HG02571 (cell line): ENCODE measurements around the gene TMCO4.
A peak's percentile ranks its signal among the peaks of the same experiment; 100 is the strongest.
"Not testable (repeated sequence)": the region's sequence is repeated elsewhere in the genome, so short reads cannot be mapped to it uniquely, and the experiment has no call there.

Experiments used
- ATAC-seq: cut with Tn5 transposase; IDR thresholded peaks from one replicate; pipeline ENCODE4 v1.9.1; 2021; ENCODE audit warnings: mild to moderate bottlenecking, moderate library complexity; ENCODE audit not compliant: unreplicated experiment

TMCO4 gene

DNA sequence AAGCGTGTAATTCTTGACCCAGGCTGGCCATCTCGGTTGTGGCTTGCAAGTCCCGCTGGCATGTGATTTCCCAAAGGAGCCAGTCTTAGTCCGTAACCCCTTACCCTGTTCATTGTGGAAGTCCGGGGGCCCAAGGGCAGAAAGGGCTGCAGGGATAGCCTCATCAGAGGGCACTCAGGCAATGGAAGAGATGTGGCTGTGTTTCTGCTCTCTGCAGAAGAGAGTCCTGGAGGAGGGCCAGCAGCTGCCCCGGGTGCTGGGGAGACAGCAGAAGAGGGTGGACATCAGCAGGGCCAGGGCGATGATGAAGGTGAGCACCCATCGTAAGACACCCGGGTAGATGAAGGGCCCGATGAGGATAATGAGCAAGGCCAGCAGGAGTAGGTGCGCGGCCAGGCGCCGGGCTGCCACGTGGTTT is 14.5 kb upstream of the TMCO4 start:
- no peak for ATAC-seq

DNA sequence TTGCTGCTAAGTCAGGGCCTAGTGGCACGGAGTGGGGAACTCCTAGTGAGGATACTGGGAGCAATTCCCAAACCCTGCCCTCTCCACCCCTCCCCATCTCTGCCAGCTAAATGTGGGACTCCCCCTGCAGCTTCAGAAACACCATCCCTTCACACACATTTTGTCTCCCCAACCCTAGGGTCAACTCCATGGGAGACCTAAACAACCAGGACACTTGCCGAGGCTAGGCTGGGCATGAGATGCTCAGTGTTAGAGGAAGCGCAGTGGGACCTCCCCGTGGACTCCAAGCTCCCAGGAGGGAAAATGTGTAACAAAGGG is 13.9 kb upstream of the TMCO4 start:
- no peak for ATAC-seq

DNA sequence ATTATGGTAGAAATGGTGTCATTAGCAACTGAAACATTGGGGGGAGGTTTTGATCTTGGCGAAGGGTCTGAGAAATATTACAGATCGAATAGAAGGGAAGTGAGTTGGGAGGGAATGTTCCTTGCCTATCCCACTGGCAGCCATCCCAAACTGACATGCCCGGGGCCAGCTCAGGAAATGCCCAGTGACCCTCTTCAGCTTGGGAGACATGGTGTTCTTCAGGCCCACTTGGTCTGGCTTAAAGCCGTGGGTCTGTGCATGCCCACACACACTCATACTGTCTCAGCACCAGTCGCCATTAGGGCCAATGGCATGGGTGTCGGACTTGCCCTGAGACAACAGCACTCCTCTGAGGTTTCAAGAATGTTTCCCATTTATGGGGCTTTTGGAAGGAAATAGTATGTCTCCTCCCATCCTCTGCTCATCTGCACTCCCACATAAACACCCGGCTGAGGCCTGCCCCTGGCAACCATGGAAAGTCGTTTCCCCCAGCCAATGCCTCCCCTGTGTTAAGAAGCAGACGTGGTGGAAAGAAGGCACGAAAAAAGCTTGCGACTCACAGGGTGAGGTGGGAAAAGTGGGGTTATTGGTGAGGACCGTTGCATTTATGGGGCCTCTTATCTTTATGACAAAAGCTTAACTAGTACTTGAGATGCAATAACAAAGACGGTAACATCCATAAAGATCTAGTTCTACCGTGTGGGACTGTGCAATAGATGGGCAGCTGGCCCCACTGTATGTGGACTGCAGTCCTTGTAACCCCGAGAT is 13.3 kb upstream of the TMCO4 start:
- no peak for ATAC-seq

DNA sequence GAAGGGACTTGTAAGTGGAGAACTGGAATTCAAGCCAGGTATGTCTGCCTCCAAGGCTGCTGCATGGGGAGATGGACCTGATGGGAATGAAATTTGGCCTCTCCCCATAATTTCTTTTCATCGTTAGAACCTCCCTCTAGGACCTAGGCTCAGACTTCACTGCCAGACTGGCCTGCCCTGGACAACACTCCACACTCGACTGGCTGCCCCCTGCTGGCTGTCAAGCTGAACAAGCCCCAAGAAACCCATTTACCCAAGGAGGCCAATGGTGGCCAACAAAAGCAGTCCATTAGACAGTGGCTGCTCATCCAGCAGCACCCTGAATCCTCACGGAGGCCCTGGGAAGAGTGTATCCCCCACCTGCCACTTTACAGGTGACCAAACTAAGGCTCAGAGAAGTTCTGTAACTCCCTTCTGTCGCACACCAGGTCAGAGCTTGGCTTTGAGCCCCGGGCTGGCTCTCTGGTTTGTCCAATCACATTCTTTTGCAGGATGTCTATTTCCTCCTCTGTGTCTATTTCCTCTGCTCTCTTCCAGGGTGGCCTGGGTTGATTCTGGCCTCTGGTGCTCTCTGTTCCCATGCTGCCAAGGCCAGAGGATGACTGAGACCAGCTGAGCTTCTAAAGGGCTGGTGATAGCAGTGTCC is 11.6 kb upstream of the TMCO4 start:
- ATAC-seq, result no peak

DNA sequence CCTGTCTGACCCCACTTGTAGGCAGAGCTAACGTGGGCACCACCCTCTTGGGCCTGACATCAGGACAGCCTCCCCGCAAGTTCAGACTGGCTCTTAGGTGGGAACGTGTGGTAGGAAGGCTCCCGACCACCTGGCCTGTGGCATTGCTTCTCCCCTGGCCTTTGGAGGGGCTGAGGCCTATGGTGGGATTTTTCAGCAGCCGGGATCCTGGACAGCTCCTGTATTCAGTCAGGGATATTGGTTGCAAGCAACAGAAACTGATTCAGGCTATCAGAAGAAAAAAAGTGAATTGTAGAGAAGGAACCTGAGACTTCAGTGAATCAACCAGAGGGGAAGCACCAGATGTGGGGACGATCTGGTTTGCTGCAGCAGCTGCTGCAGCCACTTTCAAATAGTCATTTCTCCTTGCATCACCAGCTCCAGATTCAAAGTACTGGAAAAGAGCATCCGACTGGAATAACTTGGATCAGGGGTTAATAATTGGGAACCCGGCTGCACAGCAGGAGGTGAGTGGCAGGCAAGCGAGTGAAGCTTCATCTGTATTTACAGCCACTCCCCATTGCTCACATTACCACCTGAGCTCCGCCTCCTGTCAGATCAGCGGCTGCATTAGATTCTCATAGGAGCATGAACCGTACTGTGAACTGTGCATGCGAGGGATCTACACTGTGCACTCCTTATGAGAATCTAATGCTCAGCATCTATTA is 9.5 kb upstream of the TMCO4 start:
- no peak for ATAC-seq

DNA sequence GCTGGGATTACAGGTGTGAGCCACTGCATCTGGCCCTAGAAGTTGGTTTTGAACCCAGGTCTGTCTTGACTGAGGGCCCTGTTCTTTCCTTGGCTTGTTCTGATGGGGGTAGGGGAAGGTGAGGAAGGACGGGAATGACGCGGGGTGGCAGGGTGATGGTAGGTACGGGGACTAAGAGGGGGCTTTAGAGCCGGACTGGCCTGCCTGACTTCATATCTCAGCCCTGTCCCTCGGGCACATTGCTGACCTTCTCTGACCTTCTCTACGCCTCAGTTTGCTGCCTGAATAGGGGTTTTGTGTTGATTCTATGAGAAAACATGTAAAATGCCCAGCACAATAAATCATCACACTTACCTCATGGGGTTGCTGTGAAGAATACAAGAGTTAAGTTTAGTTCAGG is 8.6 kb upstream of the TMCO4 start:
- ATAC-seq, result no peak

DNA sequence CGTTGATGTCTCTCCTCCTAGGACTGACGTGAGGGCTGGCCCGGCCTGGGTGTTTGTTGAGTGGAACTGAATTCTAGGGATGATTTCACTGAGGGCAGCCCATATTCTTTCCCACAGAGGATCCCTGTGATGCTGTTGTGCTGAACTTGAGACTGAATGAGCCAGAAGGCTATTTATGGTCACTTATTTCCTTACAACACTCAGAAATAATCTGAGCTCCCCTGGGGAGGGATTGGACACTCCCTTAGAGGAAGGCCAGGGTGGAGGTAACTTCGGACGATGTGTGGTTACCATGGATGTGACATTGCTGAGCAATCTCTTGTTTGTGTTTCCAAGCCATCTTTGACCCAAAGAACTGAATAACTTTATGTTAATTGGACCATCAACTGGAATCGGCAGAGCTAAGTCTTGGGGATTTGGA is 5.1 kb upstream of the TMCO4 start:
- no peak for ATAC-seq

DNA sequence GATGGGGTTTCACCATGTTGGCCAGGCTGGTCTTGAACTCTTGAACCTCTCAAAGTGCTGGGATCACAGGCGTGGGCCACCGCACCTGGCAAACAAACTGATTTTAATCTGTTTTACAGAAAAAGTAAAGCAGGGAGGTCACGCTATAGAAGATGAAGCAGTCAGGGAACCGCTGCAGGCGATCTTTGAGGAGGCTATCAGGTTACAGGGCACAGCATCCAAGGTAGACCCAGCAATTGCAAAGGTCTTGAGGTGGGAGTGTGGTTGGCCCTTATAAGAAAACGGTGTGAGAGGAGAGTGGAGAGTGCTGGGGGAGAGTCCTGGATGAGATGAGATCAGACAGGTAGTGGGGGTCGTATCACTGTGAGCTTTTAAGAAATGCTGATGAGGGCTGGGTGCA is 2.6 kb upstream of the TMCO4 start:
- ATAC-seq, result no peak

DNA sequence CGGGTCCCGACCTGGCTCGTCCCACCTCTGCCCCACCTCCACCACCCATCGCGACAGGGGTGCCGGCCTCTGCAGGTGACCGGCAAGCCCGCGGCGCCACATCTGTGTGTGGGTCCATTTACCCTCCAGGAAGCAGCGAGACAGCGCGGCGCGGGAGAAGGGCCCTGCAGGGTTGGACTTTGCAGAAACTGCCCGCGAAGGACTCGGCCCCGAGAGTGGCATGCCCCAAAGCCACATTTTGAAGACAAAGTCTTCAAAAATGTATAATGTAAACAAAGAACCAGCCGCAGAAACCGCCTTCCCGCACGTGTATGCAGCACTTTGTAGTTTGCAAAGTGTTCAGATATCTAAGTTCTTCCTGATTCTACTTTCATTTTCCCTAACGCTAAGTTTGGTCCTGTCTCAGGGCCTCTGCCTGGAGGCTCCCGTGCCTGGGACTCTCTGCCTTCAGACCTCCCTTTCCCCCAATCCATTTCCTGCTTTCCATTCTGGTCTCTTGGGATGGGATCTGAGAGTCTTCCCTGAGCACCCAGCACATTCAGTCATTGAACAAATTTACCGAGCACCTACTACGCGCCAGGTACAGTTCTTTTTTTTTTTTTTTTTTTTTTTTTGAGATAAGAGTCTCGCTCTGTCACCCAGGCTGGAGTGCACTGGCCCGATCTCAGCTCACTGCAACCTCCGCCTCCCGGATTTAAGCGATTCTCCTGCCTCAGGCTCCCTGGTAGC is 524 bp upstream of the TMCO4 start:
- peak; percentile 17 for ATAC-seq

DNA sequence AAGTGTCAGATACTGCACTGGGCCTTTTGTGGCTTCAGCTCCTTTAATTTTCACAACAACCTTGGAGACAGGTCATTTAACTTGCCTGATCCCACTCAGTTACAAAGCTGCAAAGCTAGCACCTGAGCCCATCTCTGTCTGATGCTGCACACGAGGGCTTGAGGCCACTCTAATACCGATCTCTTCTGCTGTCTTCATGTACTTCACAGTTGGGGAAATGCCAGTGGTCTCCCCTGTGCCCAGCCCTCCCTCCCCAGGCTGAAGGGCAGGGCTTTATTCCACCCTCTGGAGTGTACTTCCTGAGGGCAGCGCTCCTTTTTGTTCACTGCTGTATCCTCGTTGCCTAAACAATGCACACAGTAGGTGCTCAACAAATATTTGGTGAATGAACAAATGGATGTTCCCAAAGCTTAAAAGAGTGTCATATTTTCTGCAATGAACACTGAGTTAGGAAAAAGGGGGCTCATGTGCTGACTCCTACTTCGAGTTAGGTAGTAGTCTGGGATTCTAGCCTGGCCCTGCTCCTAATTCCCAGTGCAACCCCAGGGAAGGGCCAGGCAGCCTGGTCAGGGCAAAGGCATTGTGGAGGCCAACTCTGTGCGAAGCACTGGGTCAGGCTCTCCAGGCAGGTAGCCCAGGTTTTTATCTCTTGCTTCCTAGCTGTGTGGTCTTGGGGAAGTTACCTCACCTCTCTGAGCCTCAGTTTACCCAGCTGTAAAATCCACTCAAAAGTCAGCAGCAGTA is 1.1 kb downstream of the TMCO4 start:
- ATAC-seq, result no peak

DNA sequence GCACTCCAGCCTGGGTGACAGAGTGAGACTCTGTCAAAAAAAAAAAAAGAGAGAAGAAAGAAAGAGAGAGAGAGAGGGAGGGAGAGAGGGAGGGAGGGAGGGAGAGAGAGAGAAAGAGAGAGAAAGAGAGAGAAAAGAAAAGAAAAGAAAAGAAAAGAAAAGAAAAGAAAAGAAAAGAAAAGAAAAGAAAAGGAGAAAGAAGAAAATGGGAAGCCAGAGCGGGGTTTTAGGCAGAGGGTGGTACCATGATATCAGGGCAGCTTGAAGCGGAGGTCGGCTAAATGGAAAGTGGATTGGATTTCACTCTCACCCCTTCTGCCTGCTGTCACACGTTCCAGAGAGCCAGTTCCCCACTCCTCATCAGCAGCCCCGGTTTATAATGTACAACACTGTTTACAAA is 1.9 kb downstream of the TMCO4 start:
- ATAC-seq, result no peak

DNA sequence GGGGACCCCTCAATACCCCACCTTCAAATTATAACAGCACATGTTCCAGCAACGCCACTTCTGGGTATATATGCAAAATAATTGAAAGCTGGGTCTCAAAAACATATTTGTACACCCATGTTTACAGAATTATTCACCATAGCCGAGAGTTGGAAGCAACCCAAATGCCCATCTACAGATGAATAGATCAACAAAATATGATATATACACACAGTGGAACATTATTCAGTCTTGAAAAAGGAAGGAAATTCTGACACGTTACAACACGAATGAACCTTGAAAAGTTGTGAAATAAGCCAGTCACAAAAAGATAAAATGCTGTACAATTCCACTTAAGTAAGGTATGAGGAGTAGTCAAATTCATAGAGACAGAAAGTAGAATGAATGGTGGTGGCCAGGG is 5.1 kb downstream of the TMCO4 start:
- no peak for ATAC-seq

DNA sequence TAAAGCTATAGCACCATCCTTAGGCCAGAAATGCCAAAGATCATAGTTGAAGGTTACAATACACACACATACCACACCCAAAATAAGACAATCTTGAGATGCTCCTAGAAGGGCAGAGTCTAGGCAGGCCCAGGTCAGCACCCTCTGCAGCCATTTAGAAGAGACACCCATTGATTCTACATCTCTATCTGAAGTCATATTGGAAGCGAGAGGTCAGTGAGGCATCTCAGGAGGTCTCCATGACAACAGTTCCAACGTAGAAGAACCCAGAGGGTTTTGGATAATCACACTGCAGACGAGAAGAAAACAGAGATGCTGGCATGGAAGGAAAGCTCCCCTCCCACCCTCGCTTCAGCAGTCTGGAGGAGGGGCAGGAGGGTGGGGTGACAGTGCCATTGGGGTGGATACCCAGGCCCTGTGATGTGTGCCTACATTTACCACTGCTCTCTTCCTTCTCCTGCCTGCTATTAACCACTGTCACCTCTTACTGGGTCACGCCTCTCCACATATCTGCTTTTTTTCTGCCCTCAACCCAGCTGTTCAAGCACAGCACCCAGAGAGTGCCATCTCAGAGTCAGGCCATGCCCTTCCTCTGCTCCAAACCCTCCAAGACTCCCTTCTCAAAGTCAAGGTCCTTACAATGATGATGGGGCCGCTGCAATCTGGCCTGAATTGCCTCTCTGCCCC is 6.2 kb downstream of the TMCO4 start:
- no peak for ATAC-seq

DNA sequence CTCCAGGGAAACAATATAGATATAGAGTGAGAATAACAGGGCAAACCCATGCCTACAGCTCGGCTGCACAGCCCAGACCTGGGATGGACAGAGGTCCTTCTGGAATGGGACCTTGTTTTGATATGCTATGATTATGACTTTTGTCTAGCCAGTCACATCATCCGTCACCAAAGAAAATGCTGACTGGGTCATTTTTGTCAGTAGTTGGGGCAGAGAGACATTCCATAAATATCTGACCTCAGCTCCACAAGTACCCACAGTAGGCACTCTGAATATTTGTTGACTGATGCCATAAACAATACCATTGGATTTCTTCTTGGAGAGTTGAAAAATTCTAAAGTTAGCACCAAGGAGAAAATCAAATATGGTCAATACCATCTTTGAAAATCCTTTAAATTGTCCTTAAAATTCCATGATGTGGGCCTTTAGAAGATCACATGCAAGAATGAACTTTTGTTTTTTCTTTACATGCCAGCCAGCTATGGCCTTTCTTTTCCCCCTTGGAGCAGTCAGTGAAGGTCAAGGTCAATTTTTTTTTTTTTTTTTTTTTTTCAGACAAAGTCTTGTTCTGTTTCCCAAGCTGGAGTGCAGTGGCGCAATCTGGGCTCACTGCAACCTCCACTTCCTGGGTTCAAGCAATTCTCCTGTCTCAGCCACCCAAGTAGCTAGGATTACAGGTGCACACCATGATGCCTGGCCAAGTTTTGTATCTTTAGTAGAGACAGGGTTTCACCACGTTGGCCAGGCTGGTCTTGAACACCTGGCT is 7.3 kb downstream of the TMCO4 start:
- no peak for ATAC-seq

DNA sequence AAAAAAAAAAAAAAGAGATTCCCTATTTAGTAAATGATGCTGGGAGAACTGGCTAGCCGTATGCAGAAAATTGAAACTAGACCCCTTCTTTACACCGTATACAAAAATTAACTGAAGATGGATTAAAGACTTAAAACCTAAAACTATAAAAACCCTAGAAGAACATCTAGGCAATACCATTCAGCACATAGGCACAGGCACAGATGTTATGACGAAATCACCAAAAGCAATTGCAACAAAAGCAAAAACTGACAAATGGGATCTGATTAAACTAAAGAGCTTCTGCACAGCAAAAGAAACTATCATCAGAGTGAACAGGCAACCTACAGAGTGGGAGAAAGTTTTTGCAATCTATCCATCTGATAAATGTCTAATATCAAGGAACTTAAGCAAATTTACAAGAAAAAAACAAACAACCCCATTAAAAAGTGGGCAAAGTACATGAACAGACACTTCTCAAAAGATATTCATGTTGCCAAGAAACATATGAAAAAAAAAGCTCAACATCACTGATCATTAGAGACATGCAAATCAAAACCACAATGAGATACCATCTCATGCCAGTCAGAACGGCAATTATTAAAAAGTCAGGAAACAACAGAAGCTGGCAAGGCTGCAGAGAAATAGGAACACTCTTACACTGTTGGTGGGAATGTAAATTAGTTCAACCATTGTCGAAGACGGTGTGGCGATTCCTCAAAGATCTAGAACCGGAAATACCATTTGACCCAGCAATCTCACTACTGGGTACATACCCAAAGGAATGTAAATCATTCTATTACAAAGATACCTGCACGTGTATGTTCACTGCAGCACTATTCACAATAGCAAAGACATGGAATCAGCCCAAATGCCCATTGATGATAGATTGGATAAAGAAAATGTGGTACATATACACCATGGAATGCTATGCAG is 9.4 kb downstream of the TMCO4 start:
- ATAC-seq, result not testable (repeated sequence)

DNA sequence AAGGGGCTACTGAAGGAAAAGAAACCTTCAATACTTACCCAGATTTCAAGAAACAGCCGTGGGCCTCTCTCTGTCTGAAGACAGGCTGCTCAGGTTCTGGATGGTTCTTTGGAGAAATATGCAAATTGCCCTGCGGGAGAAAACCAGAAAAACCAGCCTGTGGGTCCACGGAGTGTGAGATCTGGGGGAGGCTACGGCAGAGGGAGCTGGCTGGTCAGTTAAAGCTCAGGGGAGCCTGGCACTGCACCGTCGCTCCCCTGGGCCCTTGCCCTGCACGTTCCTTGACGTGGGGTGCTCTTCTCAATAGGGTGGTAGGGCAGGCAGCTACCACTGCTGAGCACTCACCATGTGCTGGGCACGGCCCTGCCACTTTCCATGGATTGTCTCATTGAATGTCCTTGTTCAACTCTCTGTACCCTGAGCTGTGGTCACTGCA is 12.7 kb downstream of the TMCO4 start:
- ATAC-seq, result no peak

DNA sequence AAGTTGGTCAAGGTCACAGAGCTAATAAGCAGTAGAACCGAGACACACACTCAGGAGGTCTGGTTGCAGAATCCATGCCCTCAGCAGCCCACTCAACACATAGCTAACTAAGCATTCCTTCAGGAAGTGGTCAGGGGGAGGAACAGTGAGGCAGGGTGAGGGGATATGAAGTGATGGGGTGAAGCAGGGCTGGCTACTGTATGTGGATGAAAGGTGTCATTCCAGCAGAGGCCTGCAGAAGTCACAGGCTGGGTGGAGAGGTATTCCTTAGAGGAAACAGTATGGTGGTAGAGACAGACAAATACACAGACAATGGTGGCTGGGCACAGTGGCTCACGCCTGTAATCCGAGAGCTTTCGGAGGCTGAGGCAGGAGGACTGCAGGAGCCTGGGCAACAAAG is 14.1 kb downstream of the TMCO4 start:
- ATAC-seq, result no peak

DNA sequence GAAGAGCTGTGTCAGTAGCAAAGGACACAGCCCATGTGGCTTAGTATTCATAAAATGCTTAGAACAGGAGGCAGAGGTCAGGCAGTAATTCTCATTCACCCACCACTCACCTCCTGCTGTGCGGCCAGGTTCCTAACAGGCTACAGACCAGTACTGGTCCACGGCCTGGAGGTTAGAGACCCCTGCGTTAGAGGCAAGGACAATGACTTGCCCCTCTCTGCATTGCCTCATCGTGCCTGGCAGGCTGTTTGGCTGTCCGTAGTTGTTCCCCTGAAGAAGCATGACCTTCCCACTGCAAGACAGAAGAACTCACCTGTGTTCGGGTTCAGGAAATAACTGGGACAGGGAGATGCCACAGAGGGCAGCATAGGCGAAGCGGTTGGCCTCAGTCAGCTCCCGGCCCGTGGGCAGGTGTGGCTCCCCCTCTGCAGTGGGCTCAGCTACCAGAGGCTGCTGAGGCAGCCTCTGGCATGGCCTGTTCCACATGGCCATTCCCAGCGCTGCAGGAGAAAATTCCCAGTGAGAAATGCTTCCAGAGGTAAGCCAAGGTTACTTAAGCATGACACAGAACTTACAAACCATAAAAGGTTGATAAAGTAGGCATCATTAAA is 19.3 kb downstream of the TMCO4 start:
- no peak for ATAC-seq
